Skeletal muscle satellite cell (primary cell): ENCODE measurements around the gene MARK1.

ENCODE experiments used
- H3K27me3 ChIP-seq: 2 replicates; pipeline ENCODE4 v1.7.0; 2013; ENCODE audit warnings: low read length; ENCODE audit not compliant: control insufficient read depth, insufficient read depth
- H3K36me3 ChIP-seq: 2 replicates; pipeline ENCODE4 v1.7.0; 2013; ENCODE audit warnings: mild to moderate bottlenecking, control low read depth, low read length; ENCODE audit not compliant: insufficient read depth
- H3K4me1 ChIP-seq: 2 replicates; pipeline ENCODE4 v1.7.0; 2013; ENCODE audit warnings: low read length; ENCODE audit not compliant: control insufficient read depth, insufficient read depth
- H3K4me2 ChIP-seq: 2 replicates; pipeline ENCODE4 v1.7.0; 2013; ENCODE audit warnings: mild to moderate bottlenecking, low read length
- H3K4me3 ChIP-seq: 2 replicates; pipeline ENCODE4 v1.7.0; 2013; ENCODE audit warnings: low read length
- H3K9ac ChIP-seq: 2 replicates; pipeline ENCODE4 v1.7.0; 2013; ENCODE audit warnings: mild to moderate bottlenecking, low read depth, low read length, moderate library complexity
- H3K9me3 ChIP-seq: replicated peaks from 2 replicates; pipeline ENCODE4 v1.7.0; 2013; ENCODE audit warnings: mild to moderate bottlenecking, control low read depth, low read length

MARK1 gene

DNA sequence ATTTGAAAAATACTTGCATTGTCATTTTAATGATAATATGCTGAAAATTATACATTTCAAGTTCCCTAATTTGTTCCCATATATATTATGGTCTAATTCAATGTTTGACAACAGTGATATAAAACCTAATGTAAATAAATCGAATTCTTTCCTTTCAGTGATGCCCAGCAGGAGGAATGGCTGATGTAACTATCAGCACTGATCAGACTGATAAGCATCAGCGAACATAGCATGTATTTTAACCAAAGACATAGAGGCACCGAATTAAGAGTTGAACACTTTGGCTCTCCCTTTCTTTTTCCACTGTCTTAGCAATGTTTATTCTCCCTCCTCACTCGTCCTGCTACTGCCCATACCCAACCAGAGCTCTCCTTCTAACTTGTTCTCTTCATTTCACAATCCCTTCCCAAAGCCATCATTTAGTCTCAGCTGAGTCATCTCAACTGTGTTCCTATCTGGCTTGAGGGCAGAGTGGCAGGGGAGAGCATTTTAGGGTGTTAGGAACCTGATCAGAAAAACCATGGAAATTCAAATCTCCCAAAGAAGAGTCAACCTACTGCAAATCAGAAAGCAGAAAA, 103.4 kb downstream of the MARK1 start:
- H3K4me1 ChIP-seq, result no peaks in the 10 kb centered on the region
- no peaks in the 10 kb centered on the region for H3K36me3 ChIP-seq
- no peak overlapping the region for H3K4me3 ChIP-seq
- H3K27me3 ChIP-seq, result no peaks in the 10 kb centered on the region
- no peak overlapping the region for H3K4me2 ChIP-seq
- H3K9ac ChIP-seq, result no peak overlapping the region
- H3K9me3 ChIP-seq, result no peaks in the 10 kb centered on the region

DNA sequence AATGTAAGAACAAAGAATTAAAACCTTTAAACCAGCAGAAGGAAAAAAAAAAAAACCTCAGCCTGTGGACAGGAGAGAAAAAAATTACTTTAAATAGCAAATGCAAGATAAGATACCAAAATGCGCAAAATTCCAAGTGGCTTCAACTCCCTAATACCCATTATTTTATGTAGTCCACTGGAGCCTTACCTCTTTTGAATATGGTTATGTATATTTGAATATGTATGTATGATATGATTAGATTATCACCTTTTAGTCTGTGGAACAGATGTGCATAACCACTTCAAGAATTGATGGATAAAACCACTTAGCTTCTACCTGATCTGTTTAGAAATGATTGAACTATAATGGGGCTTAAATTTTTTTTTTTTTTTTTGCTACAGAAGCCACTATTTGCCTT, 109.8 kb downstream of the MARK1 start:
- Histone ChIP-seq H3K4me1 (peaks cover 4% of the 10 kb centered on the region), H3K27me3 (no peaks in the 10 kb centered on the region), H3K4me3 (no peak overlapping the region), H3K4me2 (no peak overlapping the region), H3K9ac (no peak overlapping the region), H3K36me3 (no peaks in the 10 kb centered on the region), H3K9me3 (no peaks in the 10 kb centered on the region)

DNA sequence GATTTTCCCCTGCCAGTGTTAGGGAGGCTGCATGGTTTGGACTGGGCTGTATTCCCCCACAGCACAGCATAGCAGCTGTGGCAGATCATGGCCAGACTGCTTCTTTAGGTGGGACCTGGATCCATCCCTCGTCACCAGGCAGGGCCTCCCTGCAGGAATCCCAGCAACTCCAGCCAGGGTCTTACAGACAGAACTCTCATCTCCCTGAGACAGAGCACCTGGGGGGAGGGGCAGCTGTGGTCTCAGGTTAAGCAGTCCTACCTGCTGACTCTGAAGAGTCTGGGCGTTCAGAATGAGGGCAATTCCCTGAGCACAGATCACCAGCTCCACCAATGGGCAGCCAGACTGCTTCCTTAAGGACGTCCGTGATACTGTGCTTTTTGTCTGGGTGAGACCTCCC, 114.3 kb downstream of the MARK1 start:
- Histone ChIP-seq H3K9me3 (no peaks in the 10 kb centered on the region), H3K4me3 (no peak overlapping the region), H3K4me1 (peaks cover 4% of the 10 kb centered on the region), H3K36me3 (no peaks in the 10 kb centered on the region), H3K9ac (no peak overlapping the region), H3K4me2 (no peak overlapping the region), H3K27me3 (no peaks in the 10 kb centered on the region)

DNA sequence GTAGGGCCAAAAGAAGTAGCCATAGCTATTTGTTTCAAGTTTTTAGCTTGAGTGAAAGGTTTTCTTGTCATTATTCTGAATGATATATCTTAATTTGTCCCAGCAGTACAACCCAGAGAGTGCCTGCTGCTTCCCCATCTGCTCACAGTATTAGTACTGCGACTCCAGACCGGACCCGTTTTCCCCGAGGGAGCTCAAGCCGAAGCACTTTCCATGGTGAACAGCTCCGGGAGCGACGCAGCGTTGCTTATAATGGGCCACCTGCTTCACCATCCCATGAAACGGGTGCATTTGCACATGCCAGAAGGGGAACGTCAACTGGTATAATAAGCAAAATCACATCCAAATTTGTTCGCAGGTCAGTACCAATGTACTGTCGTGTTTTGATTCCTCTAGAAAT, 125.1 kb downstream of the MARK1 start:
- H3K9me3 ChIP-seq, result no peaks in the 10 kb centered on the region

DNA sequence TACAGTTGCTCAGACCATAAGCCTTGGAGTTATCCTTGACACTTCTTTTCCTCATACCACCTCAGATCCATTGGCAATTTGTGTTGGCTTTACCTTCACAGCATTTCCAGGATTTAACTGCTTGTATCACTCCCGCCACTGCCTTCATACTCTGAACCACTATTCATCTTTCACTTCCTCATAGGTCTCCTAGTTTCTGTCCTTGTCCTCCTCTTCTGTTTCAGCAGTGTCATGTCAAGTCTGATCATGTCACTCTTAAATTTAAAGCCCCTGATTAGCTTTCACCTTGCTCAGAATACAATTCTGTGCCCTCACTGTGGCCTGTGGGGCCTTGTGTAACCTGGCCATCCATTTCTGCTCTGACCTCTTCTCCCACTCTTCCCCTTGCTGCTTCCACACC, 127.6 kb downstream of the MARK1 start:
- no peak overlapping the region for H3K4me2 ChIP-seq
- no peaks in the 10 kb centered on the region for H3K9me3 ChIP-seq
- no peak overlapping the region for H3K9ac ChIP-seq
- no peaks in the 10 kb centered on the region for H3K36me3 ChIP-seq
- H3K4me1 ChIP-seq, result no peaks in the 10 kb centered on the region
- no peak overlapping the region for H3K4me3 ChIP-seq
- no peaks in the 10 kb centered on the region for H3K27me3 ChIP-seq

More for the DNA sequence above, 125.1 kb downstream of the MARK1 start:
- H3K4me3 ChIP-seq, result no peak overlapping the region
- H3K36me3 ChIP-seq, result no peaks in the 10 kb centered on the region
- no peak overlapping the region for H3K4me2 ChIP-seq
- no peak overlapping the region for H3K9ac ChIP-seq
- no peaks in the 10 kb centered on the region for H3K27me3 ChIP-seq
- no peaks in the 10 kb centered on the region for H3K4me1 ChIP-seq

DNA sequence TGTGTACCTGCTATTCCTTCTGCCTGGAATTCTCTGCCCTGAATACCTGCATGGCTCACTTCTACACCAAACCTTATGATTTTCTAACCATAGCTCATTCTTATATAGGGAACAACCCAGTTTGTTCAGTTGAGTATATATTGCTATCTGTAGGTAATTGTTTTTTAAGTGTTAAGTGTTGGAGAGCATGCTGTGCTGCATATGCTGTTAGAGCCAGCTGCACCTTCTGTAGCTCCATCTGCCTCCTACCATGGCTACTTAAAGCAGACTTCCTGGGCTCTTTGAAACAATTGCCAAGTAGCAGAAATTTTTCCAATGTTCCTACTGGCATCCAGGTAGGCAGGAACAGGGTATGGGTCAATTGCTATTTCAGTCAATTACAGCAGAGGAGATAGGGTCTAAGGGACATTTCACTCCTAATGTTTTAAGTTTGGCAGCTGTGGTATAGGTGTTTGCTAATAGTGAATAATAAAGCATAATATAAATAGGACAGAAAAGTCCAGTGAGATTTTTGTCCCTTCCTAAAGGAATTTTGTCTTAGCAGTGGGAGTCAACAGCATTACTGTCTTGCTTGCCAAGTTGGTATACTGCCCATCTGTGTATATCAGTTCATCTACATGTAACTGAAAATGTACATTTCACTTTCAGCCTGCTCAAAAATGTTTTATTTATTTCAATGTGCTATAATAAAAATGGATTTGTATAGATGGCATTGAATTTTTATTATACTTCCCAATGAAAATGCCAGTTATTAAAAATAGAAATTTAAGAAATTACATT, 128.2 kb downstream of the MARK1 start:
- Histone ChIP-seq H3K9me3 (no peaks in the 10 kb centered on the region), H3K36me3 (no peaks in the 10 kb centered on the region), H3K27me3 (no peaks in the 10 kb centered on the region), H3K4me2 (no peak overlapping the region), H3K9ac (no peak overlapping the region), H3K4me1 (no peaks in the 10 kb centered on the region), H3K4me3 (no peak overlapping the region)

DNA sequence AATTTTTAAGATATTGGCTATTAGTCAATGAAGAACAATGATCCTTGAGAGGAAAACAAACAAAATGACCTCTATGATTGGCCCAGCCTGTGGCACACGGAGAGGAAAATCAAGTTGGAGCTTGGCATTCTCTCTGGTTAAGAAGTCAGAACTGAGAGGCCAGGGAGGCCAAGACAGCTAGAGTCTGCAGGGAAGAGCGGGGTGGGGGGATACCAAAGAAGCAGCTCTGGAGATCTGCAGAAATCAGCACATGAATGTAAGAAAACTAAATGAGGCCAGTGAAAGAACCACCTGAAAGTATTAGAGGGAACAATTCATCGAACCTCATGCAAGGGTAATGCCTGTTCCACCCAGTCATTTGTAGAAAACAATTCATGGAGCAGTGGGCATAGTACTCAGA, 138.4 kb downstream of the MARK1 start:
- H3K4me3 ChIP-seq, result no peak overlapping the region
- H3K4me2 ChIP-seq, result no peak overlapping the region
- no peaks in the 10 kb centered on the region for H3K36me3 ChIP-seq
- H3K9ac ChIP-seq, result no peak overlapping the region
- H3K27me3 ChIP-seq, result no peaks in the 10 kb centered on the region
- no peaks in the 10 kb centered on the region for H3K4me1 ChIP-seq
- no peaks in the 10 kb centered on the region for H3K9me3 ChIP-seq

DNA sequence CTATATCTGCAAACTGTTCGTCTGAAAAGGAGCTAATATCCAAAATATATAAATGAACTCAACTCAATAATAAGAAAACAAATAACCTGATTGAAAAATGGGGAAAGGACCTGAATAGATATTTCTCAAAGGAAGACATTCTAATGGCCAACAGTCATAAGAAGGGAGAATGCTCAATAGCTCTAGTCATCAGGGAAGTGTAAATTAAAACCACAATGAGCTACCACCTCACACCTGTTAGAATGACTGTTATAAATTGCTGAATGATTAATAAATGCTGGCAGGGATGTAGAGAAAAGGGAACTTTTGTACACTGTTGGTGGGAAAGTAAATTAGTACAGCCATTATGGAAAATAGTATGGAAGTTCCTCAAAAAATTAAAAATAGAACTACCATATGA, 141.1 kb downstream of the MARK1 start:
- Histone ChIP-seq H3K4me2 (no peak overlapping the region), H3K27me3 (no peaks in the 10 kb centered on the region), H3K4me3 (no peak overlapping the region), H3K9me3 (no peaks in the 10 kb centered on the region), H3K9ac (no peak overlapping the region), H3K36me3 (no peaks in the 10 kb centered on the region), H3K4me1 (no peaks in the 10 kb centered on the region)

DNA sequence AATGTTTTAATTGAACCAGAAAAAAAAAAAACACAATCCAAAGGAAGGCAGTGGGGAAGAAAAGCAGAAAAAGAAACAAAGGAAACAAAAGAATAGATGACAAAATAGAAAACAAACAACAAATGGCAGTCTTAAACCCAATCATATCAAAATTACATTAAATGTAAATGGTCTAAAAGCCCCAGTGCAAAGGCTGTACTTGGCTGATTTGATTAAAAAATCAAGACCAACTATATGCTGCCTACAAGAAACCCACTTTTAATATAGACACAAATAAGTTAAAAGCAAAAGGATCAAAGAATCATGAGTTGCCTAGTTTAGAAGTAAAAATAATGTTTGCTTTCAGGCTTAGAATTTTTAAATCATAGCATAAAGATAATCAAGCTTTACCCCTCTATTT, 142.4 kb downstream of the MARK1 start:
- H3K36me3 ChIP-seq, result no peaks in the 10 kb centered on the region
- H3K9me3 ChIP-seq, result no peaks in the 10 kb centered on the region
- no peaks in the 10 kb centered on the region for H3K4me1 ChIP-seq
- H3K4me2 ChIP-seq, result no peak overlapping the region
- H3K4me3 ChIP-seq, result no peak overlapping the region
- H3K27me3 ChIP-seq, result no peaks in the 10 kb centered on the region
- no peak overlapping the region for H3K9ac ChIP-seq

DNA sequence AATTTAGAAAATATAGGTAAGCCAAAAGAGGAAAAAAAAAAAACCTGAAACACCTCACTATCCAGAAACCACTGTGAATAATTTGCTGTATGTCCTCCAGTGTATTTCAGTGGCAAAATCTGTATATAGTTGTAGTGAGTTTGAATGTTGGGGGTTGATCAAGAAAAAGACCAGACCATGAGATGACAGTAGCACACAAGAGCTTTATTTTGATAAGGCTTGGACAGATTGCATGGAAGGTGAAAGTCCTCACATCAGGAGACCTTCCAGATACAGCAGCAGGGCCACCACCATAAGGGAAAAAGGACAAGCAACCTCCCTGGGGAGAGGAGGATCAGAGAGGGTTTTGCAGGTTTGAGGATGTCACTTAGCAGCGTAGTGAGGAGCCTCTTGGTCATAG, 146.0 kb downstream of the MARK1 start:
- Histone ChIP-seq H3K9ac (no peak overlapping the region), H3K4me1 (no peaks in the 10 kb centered on the region), H3K4me2 (no peak overlapping the region), H3K36me3 (no peaks in the 10 kb centered on the region), H3K4me3 (no peak overlapping the region), H3K27me3 (no peaks in the 10 kb centered on the region), H3K9me3 (no peaks in the 10 kb centered on the region)

DNA sequence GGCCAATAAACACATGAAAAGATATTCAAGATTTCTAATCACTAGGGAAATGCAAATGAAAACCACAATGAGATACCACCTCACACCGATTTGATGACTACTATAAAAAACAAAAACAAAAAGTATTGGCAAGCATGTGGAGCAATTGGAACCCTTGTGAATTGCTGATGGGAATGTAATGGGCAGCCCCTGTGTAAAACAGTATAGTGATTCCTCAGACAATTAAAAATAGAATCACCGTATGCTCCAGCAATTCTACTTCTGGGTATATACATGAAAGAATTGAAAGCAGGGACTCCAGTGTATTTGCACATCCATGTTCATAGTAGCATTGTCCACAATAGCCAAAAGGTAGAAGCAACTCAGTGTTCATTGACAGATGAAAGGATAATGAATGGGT, 149.3 kb downstream of the MARK1 start:
- no peaks in the 10 kb centered on the region for H3K27me3 ChIP-seq
- no peaks in the 10 kb centered on the region for H3K9me3 ChIP-seq
- no peak overlapping the region for H3K9ac ChIP-seq
- no peaks in the 10 kb centered on the region for H3K36me3 ChIP-seq
- H3K4me1 ChIP-seq, result no peaks in the 10 kb centered on the region
- H3K4me3 ChIP-seq, result no peak overlapping the region
- no peak overlapping the region for H3K4me2 ChIP-seq

DNA sequence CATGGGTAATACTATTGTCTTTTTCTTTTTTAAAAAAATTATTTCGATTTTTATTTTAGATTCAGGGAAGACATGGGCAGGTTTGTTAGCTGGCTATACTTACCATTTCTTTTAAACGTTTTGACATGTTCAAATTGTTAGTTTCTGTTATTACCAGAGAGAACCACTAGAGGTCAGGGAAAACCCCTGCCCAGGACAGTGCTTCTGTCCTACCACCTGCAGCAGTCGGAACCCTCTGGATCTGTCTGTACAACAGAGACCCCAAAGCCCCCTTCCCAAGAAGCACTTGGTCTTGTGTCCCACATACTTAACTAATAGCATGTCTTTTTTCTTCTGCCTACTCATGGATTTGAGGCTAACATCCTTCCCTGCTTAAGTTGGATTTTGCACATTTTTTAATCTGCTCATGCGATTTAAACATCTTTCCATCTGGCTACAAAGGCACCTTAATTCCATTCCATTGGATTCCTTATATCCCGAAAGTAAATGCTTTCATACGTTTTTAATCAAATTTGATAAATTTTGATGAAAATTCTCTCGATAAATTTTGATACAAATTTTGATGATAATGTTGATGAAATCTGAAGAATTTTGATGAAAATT, 152.2 kb downstream of the MARK1 start:
- H3K9me3 ChIP-seq, result no peaks in the 10 kb centered on the region
- no peaks in the 10 kb centered on the region for H3K4me1 ChIP-seq
- H3K27me3 ChIP-seq, result no peaks in the 10 kb centered on the region

More for the DNA sequence above, 152.2 kb downstream of the MARK1 start:
- Histone ChIP-seq H3K4me3 (no peak overlapping the region), H3K36me3 (no peaks in the 10 kb centered on the region), H3K9ac (no peak overlapping the region), H3K4me2 (no peak overlapping the region)
